Liver (tissue), 3 donors: ENCODE results near the gene EDNRA.

Experiments
- CTCF ChIP-seq: fragments of 150-350 bp; IDR thresholded peaks from 2 replicates; pipeline ENCODE4 v1.5.1; 2017; ENCODE audit warnings: improper control_type of control experiment, low read depth, low read length; ENCODE audit not compliant: missing input control
- GABPA ChIP-seq, 2 donors: IDR thresholded peaks in 1 of 2; conservative IDR thresholded peaks in 1 of 2; 2 replicates each; pipeline ENCODE4 v1.6.1; 2016; ENCODE audit warnings: antibody characterized with exemption in 2 of 2, mild to moderate bottlenecking in 1 of 2, moderate library complexity in 1 of 2
- HNF4A ChIP-seq, 2 donors: conservative IDR thresholded peaks; 2 replicates each; pipeline ENCODE4 v1.6.1; 2016; ENCODE audit warnings: antibody characterized with exemption in 2 of 2, mild to moderate bottlenecking in 2 of 2
- JUND ChIP-seq, 2 donors: IDR thresholded peaks; 2 replicates each; pipeline ENCODE4 v1.6.1; 2016; ENCODE audit warnings: antibody characterized with exemption in 2 of 2
- RAD21 ChIP-seq, 2 donors: IDR thresholded peaks; 2 replicates each; pipeline ENCODE4 v1.6.1; 2016; ENCODE audit warnings: antibody characterized with exemption in 2 of 2, mild to moderate bottlenecking in 2 of 2
- TAF1 ChIP-seq: conservative IDR thresholded peaks from 2 replicates; pipeline ENCODE4 v1.6.1; 2016; ENCODE audit warnings: antibody characterized with exemption, mild to moderate bottlenecking
- donor health status: healthy.
- donor health status: healthy.

- TF ChIP-seq JUND (IDR thresholded peaks at IDR 0.05) (no peak), HNF4A (conservative IDR thresholded peaks at IDR 0.05) (no peak), GABPA (IDR thresholded peaks at IDR 0.05 in 1 of 2, conservative IDR thresholded peaks at IDR 0.05 in 1 of 2) (no peak), RAD21 (IDR thresholded peaks at IDR 0.05) (no peak), CTCF (no peak), TAF1 (no peak)
Observed at GRCh38 chr4:147589586-147589985, 108.7 kb downstream of the EDNRA start.
